Gastrocnemius medialis (tissue), 4 donors: ENCODE results near the gene AAK1.

Experiments used
- CTCF ChIP-seq, 5 experiments: fragments of 450-650 bp in 3 of 5; fragments of 200-600 bp in 2 of 5; sonication (generic) in 2 of 5; IDR thresholded peaks in 4 of 5; conservative IDR thresholded peaks in 1 of 5; 1 replicate in 4 of 5; 2 replicates in 1 of 5; pipeline ENCODE4 v1.5.1; 2016 to 2019; ENCODE audit warnings: antibody characterized with exemption in 5 of 5, mild to moderate bottlenecking in 3 of 5, moderate library complexity in 3 of 5
- POLR2A ChIP-seq, 2 donors: fragments of 450-650 bp; IDR thresholded peaks; one replicate each; pipeline ENCODE4 v1.6.1; 2017; ENCODE audit warnings: antibody characterized with exemption in 2 of 2, mild to moderate bottlenecking in 2 of 2, moderate library complexity in 2 of 2

DNA sequence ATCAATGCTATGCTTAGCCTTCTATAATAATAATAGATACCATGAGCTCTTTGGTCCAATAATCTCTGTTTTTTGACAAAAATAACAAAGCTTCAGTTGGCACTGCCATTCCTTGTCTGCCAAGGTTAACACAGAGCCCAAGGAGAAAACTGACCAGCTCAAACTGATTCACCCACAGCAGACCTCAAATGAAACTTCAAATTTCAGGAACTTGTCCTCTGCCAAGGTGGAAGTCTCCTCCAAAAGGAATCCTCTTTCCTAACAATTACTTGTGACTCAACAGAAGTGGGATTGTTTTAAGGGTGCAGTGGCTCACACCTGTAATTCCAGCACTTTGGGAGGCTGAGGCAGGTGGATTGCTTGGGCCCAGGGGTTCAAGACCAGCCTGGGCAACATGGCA is 12.1 kb downstream of the AAK1 start:
- TF ChIP-seq CTCF (IDR thresholded peaks at IDR 0.05 in 4 of 5, conservative IDR thresholded peaks at IDR 0.05 in 1 of 5) (no peak), POLR2A (IDR thresholded peaks at IDR 0.05) (no peak)
